Right atrium auricular region (tissue), 2 donors: ENCODE data around the gene NPHP4. TPM values are rescaled to one million over a fixed set of nuclear protein-coding genes. Genes with fewer than 3 reads are reported as not detected.

ENCODE experiments used
- DNase-seq: peaks from one replicate; pipeline ENCODE4 v3.0.0-alpha.2; 2019; ENCODE audit warnings: low spot score
- H3K27ac ChIP-seq, 2 donors: fragments of 200-600 bp; sonication (generic); 1 replicate in 1 of 2; 2 replicates in 1 of 2; pipeline ENCODE4 v1.5.1; 2016 to 2019
- H3K27me3 ChIP-seq, 2 donors: fragments of 200-600 bp; sonication (generic); one replicate each; pipeline versions ENCODE4 v1.5.1 to v1.6.0; 2017 to 2019
- H3K36me3 ChIP-seq: fragments of 200-600 bp; sonication (generic); one replicate; pipeline ENCODE4 v1.5.1; 2016
- H3K4me1 ChIP-seq, 2 donors: fragments of 200-600 bp; sonication (generic); one replicate each; pipeline versions ENCODE4 v1.5.1 to v1.6.0; 2017 to 2019
- H3K4me3 ChIP-seq, 2 donors: fragments of 200-600 bp; sonication (generic); 1 replicate in 1 of 2; 2 replicates in 1 of 2; pipeline ENCODE4 v1.5.1; 2017 to 2019; ENCODE audit warnings: mild to moderate bottlenecking in 1 of 2, moderate library complexity in 1 of 2
- H3K9me3 ChIP-seq, 2 donors: fragments of 200-600 bp; sonication (generic); one replicate each; pipeline ENCODE4 v1.5.1; 2019
- CTCF ChIP-seq, 2 donors: fragments of 200-600 bp; sonication (generic); IDR thresholded peaks; one replicate each; pipeline ENCODE4 v1.5.1; 2019; ENCODE audit warnings: antibody characterized with exemption in 2 of 2
- total RNA-seq, 2 donors: library from RNA; depleted of rRNA; stranded (reverse); fragments of >200 nt; gene quantifications; one replicate each; pipeline ENCODE4 v1.1.0, GENCODE V29; 2016

Gene NPHP4
- total RNA-seq, 2 donors from 2014 or later = 3.0 to 4.3 TPM

- Histone ChIP-seq H3K36me3 (peaks cover 11% of the 10 kb centered on the region), H3K27me3 (no peaks in the 10 kb centered on the region), H3K9me3 (no peaks in the 10 kb centered on the region), H3K4me3 (no peak overlapping the region), H3K4me1 (no peaks in the 10 kb centered on the region), H3K27ac (no peak overlapping the region)
- no peak for TF ChIP-seq CTCF (IDR thresholded peaks at IDR 0.05)
- no peak for DNase-seq
Observed at GRCh38 chr1:5908461-5909375, 83.5 kb downstream of the NPHP4 start.

DNA sequence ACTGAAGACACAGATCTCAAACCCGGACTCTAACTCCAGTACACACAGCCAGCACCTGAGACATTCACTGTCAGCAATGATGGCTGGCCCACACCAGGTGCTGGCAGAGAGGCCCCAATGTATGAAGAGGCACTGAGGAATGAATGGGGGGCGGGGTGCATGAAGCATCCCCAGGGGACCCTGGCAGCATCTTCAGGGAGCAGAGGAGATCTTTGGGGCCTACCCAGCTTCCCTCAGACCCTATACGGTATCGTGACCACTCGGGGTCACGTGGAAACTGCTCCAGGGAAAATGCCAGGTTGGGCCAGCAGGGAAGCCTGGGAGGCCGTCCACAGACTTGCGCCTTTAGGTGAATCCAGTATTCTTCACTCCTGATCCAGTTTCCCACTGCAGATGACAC lies 84.3 kb downstream of the NPHP4 start:
- Histone ChIP-seq H3K9me3 (no peaks in the 10 kb centered on the region), H3K27ac (no peak overlapping the region), H3K36me3 (peaks cover 11% of the 10 kb centered on the region), H3K27me3 (no peaks in the 10 kb centered on the region), H3K4me3 (no peak overlapping the region), H3K4me1 (no peaks in the 10 kb centered on the region)
- no peak for DNase-seq
- TF ChIP-seq CTCF (IDR thresholded peaks at IDR 0.05) = no peak

DNA sequence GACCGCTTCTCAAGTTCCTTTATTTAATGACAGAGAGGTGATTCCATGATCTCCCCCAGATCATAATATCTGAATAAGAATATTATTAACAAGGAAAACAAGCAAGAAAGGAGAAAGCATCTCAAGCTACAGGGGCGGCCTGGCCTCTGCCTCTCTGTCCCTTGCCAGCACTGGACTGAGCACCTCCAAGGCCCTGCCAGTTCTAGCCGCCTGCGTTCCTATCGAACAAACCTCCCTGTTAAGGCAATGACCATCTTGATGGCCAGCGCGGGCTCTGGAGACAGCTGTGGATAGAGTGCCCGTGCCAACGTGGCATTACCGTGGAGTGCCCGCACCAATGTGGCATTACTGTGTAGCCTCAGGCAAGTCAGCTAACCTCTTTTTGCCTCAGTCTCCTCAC lies 84.8 kb downstream of the NPHP4 start:
- no peak for DNase-seq
- TF ChIP-seq CTCF (IDR thresholded peaks at IDR 0.05) = no peak
- Histone ChIP-seq H3K4me1 (no peaks in the 10 kb centered on the region), H3K27me3 (no peaks in the 10 kb centered on the region), H3K4me3 (no peak overlapping the region), H3K36me3 (peaks cover 11% of the 10 kb centered on the region), H3K9me3 (no peaks in the 10 kb centered on the region), H3K27ac (no peak overlapping the region)

DNA sequence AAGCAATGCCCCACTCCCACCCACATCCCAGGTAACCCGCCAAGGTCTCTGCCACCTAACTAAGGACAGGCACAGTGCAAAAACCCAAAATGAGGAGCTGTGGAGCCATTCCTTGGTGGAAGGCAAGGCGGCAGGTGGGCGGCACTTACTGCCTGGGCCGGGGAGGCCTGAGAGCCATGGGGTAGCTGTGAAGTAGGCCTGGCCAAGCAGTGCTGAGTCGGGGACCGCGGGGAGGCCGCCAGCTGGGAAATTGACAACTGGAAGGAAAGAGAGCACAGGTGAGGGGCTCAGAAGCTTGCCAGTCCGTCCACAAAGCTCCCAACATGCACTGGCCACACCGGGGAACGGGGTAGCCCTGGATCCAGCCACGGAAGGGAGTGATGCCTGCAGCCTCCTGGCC lies 85.3 kb downstream of the NPHP4 start:
- peaks cover 11% of the 10 kb centered on the region for H3K36me3 ChIP-seq
- TF ChIP-seq CTCF (IDR thresholded peaks at IDR 0.05) = no peak
- no peaks in the 10 kb centered on the region for H3K9me3 ChIP-seq
- H3K4me1 ChIP-seq = no peaks in the 10 kb centered on the region
- H3K4me3 ChIP-seq = no peak overlapping the region
- H3K27ac ChIP-seq = no peak overlapping the region
- no peak for DNase-seq
- H3K27me3 ChIP-seq = no peaks in the 10 kb centered on the region

DNA sequence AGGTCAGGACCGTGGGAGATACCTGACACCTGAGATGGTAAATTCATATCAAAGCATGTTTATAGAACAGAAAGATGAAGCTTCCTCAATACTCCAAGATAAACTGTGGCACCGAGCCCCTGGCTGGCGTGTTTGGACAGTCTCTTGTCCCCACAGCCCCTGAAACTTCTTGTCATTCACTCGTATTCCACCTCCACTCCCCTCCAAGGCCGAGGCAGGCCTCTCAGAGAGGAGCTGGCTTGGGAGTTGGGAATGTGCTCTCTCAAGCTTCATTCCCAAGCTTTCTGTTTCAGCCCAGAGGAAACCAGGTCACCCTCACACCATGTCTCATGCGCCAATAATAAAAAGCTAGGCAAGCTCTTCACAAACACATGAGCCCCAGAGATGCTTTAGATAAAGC lies 86.1 kb downstream of the NPHP4 start:
- no peak overlapping the region for H3K4me3 ChIP-seq
- no peaks in the 10 kb centered on the region for H3K9me3 ChIP-seq
- no peaks in the 10 kb centered on the region for H3K27me3 ChIP-seq
- peaks cover 11% of the 10 kb centered on the region for H3K36me3 ChIP-seq
- no peak overlapping the region for H3K27ac ChIP-seq
- TF ChIP-seq CTCF (IDR thresholded peaks at IDR 0.05) = no peak
- no peak for DNase-seq
- no peaks in the 10 kb centered on the region for H3K4me1 ChIP-seq
